HG03565 (cell line): Measurements from ENCODE around the gene GAR1.
A peak's percentile ranks its signal among the peaks of the same experiment; 100 is the strongest.
"Not testable (repeated sequence)": the region's sequence is repeated elsewhere in the genome, so short reads cannot be mapped to it uniquely, and the experiment has no call there.

ENCODE experiments used
- ATAC-seq: cut with Tn5 transposase; IDR thresholded peaks from one replicate; pipeline ENCODE4 v1.9.1; 2021; ENCODE audit warnings: mild to moderate bottlenecking, moderate library complexity; ENCODE audit not compliant: unreplicated experiment

GAR1 gene

DNA sequence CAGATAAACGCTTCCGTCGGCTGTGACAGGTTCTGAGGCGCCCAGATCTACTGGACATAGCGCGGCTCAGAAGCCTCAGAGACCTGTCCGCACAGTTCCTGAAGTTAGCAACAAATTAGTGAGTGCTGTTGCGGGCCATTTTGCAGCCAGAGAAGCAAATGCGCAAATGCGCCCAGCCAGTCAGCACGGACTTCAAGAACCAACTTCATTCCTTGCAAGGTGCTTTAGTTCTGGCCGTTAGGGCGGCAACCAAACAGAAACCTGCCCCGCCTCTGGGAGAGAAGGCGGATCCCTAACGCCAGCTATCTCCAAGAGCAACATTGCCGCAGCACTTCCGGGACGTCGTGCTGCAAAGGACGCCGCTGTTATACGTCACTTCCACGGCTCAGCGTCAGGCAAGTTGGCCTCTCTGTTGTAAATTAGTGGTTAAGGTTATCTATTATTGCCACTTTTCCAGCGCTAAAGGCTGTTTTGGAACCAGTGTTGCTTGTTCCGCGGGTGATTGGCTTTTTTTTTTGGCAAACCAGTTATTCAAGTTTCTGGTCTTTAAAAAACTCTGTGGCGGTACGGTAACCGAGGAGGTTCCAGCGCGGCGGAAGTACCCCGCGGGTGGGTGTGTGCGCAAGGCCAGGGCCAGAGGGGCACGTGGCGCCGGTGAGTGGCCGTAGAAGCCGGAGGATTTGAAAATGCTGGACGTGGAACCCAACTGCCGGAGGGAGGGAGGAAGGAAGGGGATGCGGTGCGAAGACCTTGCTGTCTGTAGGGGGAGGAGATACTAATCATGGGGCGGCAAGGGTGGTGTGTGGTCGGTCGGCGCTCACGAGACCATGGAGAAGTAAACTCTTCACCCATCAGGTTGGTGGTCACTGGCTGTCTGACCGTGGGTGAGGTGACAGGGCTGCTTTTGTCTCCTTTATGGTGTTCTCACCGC, at the start of gene GAR1:
GAR1 (plus strand) TSS at position 612 of the 931 bp plus-strand sequence. CDS start 403 bp downstream, outside the sequence.
- peak; percentile 99 for ATAC-seq

DNA sequence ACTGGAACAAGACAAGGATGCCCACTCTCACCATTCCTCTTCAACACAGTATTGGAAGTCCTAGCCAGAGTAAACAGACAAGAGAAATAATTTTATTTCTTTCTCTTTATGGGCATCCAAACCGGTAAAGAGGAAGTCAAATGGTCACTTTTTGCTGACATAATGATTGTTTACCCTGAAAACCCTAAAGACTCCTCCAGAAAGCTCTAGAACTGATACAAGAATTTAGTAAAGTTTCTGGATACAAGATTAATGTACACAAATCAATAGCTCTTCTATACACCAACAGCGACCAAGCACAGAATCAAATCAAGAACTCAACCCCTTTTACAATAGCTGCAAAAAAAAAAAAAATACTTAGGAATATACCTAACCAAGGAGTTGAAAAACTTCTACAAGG, 33.5 kb upstream of the GAR1 start:
- ATAC-seq, result not testable (repeated sequence)

DNA sequence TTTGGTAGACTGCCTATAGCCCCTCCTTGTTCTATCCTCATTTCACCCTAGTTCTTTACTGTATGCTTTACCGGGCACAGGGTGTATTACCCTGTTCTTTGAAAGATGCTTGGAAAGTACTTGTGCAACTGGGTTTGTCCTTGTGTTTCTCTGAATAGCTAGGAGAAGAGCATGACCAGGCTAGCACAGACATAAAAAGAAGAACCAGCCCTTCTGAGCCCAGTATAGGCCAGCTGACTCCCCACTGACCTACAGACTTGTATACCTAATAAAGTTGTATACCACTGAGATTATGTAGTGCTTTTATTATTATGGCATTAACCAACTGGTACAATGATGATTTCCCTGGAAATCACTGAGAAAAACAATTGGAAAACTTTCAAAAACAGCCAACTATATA, 28.7 kb upstream of the GAR1 start:
- no peak for ATAC-seq

DNA sequence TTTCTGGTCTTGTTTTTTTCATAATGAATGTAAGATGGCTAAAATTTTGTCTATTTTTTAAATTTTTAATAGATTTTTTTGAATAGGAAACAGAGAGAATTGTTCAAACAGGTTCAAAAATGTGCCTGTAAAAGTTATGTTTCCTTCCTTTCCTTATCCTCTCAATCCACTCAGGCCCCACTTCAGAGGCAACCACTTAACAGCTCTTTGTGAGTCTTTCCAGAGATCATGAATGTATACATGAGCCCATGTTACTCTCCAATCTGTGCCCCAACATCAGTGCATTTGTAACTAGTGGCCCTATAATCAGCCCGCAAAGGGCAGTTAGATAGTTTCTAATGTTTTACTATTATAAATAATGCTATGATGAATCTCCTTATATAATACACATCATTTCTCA, 27.8 kb upstream of the GAR1 start:
- ATAC-seq, result no peak

DNA sequence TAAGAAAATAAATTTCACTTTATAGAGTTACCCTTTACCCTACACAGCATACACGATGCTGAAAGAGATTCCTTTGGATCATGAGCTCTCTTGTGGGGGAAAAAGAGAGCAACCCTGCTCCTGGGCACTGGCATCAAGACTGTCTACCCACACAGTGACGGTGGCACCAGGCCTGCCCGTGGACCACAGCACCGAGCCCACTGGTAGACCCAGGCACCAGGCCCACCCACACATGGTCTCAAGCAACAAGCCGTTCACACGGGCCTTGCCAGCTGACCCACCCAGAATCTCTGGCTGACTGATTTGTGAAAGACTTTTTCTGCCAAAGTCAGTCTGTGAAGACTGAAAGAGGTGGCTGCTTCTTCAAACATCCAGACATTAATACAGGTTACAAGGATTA, 20.5 kb upstream of the GAR1 start:
- ATAC-seq, result no peak

DNA sequence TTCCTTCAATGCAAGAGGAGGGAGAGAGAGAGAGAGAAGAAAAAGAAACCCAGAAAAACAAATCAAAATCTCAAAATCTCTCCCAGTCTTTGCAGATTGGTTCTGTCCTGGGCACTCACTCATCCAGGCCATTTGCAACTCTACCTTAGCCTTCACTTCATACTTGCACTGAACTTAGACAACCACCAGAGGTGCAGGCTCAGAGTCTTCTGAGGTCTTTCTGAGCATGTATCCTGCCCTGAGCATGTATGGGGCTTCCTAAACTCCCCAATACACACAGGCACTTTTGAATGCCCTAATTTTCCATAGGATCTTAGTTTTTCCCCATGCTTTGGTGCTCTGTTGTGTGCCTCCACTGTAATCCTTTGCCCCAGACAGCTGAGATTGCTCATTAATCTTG, 16.7 kb upstream of the GAR1 start:
- ATAC-seq, result no peak

DNA sequence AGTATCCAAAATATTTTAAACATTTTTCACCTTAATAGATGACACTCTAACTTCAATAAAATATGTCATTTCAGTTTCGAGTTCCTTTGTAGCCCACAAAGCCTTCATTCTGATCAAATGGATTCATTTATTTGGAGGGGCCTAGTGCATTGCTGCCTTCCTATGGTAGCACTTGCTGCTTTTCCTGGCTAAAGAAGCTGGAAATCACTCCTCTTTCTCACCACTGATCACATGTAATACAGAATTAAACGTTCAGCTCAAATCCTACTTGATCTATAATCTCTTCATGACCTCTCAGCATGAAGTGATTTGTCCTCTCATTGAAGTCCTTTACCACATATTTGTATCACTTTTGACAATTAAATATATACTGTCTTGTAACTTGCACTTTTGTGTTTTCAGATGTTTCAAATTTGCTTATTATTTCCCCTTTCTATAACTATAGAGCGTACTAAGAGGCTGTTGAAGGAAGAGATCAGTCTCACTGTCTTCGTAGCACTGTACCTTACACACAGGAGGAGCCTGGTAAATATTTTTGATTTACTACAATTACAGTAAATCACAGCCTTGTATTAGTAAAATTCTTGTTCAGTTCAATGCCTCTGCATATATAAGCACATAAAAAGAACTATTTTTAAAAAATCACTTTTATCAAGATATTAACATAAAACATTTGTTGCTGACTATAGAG, 14.3 kb upstream of the GAR1 start:
- no peak for ATAC-seq

DNA sequence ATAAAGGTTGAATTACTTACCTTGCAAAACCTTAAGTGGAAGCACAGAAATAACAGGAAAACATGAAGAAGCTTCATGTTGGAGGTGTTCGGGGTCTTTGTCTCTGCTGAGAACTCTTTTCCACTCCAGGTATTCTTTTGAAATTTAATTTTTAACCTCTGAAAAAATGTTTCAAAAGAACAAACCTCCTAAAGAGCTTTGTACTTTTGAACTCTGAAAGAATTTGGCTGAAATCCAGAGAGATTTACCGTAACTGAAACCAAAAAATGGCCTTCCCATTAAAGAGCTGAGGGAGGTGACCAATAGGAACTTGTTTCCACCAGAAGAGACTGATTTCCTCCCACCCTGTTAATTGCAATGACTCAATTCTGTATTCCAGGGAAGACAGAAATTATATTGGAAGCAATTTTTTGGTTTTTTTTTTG, 13.7 kb upstream of the GAR1 start, which contains the start of gene CFI:
CFI (minus strand) TSS at position 105 of the 425 bp plus-strand sequence; CDS start at position 77, 28 bp downstream.
- ATAC-seq, result no peak

DNA sequence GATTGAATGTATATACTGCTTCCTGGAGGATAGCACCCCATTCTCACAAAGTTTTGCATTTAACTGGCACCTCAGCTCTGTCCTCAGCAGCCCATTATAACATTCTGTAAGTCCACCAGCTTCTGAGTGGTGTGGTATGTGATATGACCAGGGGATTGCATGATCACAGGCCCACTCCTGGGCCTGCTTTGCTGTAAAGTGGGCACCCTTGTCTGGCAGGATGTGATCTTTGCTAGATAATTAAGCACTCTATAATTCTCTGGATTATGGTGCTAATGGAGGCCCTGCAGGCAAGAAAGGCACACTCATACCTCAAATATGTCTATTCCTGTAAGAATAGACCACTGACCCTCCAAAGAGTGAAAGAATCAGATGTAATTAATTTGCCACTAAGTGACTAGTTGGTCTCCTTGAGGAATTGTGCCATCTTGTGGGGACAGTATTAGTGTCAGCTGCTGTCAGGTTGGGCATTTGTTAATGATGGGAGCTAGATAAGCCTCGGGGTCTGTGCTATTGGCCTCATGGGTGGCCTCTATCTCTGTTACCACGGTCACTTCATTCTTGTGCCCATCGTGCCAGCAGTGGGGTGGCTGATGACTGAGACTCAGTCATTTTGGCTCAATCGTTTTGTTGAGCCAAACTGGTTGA, 11.5 kb upstream of the GAR1 start:
- peak; percentile 73 for ATAC-seq

DNA sequence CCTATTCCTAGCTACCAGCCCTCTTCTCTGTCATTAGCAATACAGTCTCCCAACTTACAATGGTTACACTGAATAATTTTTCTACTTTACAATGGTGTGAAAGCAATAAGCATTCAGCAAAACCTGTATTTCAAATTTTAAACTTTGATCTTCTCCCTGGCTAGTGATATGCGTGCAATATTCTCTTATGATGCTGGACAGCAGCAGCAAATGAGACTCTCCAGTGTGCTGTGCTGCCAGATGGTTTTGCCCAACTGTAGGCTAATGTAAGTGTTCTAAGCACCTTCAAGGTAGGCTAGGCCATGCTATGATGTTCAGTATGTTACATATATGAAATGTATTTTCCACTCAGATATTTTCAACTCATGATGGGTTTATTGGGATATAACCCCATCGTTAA, 5.9 kb upstream of the GAR1 start:
- ATAC-seq, result no peak

DNA sequence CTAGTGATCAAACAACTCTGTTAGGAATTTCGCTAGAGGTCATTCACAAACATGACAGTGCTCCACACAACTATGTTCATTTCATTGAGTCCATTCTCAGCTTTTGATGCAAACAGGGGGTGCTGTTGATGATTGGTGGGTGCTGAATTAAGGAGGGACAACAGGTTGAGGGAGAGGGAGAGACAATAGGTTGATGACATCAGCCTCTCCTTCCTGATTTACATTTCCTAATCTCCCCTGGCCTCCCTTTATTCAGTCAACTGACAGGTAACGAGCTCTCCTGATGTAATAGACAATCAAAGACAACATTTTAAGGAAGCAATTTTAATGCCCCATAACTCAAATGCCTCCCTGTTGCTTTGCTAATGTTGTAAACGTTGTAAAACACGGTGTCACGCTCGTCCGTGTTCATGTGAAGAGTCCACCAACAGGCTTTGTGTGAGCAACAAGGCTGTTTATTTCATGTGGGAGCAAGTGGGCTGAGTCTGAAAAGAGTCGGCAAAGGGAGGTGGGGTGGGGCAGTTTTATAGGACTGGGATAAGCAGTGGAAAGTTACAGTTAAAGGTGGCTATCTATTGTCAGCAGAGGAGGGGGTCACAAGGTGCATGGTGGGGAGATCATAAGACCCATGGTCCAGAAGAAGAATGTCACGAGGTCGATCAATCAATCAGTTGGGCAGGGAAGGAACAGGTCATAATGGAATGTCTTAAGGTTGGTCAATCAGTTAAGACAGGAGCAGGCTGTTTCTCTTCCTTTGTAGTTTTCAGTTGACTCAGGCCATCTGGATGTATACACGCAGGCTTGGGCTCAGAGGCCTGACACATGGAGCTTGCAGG, 4.8 kb upstream of the GAR1 start:
- ATAC-seq, result no peak

DNA sequence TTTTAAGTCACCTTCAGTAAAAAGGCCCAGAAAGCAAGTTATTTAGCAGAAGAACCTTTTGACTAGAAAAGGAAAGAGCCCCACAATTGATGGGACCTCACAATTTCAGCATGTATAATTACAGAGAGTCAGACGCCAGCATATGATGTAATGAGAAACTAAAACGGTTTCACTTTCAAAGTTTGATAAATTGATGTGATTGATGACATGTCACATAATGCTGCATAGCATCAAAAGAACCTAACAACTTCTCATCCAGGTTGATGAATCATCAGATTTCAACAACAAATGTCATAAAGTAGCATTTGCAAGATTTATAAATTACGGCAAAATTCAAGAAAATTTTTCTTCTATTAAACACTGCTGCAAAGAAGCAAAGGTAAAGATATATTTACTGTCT, 3.9 kb upstream of the GAR1 start:
- ATAC-seq, result no peak

DNA sequence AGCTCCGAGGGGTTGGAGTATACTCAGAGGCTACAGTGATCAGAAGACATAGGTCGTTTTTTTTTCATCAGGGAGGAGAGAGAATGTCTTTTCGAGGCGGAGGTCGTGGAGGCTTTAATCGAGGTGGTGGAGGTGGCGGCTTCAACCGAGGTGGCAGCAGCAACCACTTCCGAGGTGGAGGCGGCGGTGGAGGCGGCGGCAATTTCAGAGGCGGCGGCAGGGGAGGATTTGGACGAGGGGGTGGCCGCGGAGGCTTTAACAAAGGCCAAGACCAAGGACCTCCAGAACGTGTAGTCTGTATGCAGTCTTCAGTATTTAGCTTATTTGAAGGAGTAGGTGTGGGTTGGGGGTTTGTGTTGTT, 500 bp downstream of the GAR1 start:
- ATAC-seq, result no peak

DNA sequence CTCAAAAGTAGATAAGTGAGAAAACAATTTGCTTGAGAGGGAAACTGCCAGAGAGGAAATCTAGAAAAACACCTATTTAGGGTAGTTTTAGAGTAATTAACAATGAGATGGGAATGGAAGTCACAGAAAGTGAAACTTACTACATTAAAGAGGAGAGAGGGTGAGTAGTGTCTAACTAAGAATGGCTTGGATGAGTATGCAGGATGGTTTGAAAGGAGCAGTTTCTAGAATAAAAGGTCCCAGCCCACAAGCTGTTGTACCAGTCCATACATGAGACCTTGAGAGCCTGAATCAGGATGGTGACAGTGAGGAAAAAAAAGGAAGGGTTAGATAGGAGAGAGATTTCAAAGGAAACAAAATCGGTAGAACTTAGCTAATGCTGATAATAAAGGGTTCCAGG, 1.3 kb downstream of the GAR1 start:
- no peak for ATAC-seq

DNA sequence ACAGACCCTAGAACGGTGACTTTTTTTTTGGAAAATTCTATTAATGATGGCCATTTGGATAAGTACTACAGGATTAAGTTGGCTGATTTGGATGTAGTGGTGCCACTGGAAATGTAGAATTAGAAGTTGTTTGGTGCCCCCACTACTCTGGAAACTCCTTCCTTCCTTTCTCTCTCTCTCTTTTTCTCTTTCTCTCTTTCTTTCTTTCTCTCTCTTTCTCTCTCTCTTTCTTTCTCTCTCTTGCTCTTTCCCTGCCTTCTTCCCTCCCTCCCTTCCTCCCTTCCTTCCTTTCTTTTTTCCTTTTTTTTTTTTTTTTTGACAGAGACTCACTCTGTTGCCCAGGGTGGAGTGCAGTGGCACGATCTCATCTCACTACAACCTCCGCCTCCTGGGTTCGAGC, 2.7 kb downstream of the GAR1 start:
- no peak for ATAC-seq

DNA sequence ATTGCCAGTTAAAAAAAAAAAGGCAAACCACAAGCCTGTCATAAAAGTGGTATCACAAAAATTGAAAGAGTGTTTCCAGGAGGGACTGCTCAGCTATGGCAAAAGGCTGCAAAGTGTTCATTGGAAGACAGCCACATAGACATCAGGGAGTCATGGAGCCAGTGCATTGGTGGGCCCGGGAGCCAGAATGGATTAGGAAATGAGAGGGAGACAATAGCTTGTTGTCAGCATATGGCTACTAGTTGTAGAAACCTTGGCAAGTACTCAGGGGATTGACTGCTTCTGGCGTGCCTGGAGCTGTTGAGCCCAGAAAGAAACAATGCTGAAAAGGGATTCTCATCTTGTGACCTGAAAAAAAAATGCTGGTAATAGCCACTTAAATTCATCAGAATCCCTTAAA, 5.0 kb downstream of the GAR1 start:
- ATAC-seq, result no peak

DNA sequence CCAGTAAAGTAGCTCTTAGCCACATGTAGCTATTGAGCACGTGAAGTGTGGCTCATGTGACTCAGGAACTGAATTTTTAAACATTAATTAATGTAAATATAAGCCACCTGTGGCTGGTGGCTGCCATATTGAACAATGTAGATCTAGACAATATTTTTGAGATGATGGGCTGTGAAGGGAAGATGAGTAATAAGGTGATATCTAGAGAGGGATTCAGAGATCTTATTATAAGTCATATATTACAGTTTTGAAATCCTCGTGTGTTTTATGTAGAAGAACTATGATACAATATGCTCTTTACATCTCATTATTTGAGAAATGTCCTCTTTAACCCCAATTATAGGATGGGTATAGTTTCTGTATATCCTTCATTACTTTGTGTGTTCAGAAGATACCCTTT, 5.6 kb downstream of the GAR1 start:
- ATAC-seq, result no peak

DNA sequence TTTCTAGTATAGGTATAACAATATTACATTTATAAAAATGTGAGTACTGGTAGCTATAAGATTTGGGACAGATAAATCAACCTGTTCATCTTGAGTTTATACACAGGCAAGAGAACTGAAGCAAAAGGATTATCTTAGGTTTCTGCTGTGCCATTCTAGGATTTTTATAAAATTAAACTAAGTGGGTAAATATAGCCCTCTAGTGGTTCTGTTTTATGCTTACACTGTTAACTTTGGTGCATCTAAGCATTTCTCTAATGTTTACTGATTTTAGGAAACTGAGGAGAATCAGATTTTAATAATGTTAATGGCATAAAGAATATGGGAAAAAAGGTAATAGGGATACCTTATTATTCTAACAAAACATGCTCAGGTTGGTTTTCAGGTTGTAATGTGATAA, 11.2 kb downstream of the GAR1 start:
- ATAC-seq, result peak; percentile 46

DNA sequence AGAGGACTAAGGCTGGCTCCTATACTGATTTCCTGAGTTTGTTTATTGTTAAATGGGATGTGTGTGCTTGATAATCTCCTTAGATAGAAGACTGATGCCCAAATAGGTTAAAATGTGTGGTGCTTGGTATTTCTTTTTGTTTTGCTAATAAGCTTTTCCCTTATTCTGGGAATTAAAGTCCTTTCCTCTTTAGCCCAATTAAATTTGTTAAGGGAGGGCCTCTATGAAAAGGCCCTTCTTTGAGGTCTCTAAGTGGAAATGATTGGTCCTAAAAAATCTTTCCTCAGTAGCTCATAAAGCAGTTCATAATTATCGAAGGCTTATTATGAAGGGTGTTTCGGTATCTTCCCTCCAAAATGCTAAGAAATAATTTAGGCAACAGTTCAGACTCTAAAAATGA, 12.1 kb downstream of the GAR1 start, which contains the start of gene RRH:
RRH (plus strand) TSS at position 301 of the 400 bp plus-strand sequence; CDS start at position 357, 56 bp downstream.
- ATAC-seq, result no peak

DNA sequence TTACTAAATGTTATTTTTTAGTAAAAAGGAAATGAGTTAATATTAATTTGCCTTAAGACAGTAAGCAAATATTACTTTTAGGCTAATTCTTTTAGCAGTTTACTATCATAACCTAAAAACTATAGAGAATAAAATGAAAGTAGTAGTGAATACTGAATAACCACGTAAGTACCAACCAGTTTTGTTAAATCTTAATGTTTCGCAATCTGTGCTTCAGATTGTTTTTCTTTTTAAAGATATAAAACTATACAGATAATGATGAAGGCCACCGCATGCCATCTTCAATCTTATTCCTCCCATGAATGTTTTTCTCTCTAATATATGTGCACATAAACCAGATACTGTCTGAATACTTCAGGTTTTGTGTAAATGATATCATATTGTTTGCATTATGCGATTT, 18.2 kb downstream of the GAR1 start:
- no peak for ATAC-seq

DNA sequence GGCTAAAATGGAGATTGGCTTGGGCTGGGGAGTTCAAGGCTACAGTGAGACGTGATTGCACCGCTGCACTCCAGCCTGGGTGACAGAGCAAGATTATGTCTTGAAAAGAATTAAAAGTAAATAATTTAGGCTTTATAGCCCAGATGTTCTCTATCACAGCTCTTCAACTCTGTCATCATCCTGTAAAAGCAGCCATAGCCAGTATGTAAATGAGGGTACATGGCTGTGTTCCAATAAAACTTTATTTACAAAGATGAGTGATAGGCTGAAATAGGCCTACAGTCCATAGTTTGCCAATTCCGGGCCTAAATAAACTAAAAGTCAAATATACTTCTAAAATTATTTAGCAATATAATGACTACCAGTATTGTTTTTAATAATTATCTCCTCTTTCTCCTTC, 21.4 kb downstream of the GAR1 start:
- no peak for ATAC-seq
